Measurements from ENCODE around the gene KCNQ5.

DNA sequence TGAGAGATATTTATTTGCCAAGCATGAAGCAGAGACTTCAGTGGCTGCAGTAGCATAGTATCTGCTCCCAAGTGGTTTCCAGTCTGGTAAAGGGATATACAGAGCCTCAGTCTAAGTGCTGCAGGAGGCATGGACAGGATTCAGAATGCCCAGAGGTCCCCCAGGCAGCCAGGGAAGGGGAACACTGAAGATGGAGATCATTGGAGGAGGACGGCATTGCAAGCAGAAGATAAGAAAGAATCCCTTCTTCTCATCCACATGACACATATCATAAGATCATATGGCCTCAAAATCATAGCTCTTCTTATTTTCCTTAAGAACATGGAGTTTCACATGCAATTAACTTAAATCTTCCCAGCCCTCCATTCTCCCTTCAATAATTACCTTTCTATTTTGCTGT is 136.1 kb downstream of the KCNQ5 start:
- TF ChIP-seq, protein P1, sequence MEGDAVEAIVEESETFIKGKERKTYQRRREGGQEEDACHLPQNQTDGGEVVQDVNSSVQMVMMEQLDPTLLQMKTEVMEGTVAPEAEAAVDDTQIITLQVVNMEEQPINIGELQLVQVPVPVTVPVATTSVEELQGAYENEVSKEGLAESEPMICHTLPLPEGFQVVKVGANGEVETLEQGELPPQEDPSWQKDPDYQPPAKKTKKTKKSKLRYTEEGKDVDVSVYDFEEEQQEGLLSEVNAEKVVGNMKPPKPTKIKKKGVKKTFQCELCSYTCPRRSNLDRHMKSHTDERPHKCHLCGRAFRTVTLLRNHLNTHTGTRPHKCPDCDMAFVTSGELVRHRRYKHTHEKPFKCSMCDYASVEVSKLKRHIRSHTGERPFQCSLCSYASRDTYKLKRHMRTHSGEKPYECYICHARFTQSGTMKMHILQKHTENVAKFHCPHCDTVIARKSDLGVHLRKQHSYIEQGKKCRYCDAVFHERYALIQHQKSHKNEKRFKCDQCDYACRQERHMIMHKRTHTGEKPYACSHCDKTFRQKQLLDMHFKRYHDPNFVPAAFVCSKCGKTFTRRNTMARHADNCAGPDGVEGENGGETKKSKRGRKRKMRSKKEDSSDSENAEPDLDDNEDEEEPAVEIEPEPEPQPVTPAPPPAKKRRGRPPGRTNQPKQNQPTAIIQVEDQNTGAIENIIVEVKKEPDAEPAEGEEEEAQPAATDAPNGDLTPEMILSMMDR (IDR thresholded peaks at IDR 0.05): no peak
- TF ChIP-seq POLR2AphosphoS5 (IDR thresholded peaks at IDR 0.05): no peak
